ENCODE measurements around the gene GNB4. TPM values are rescaled to one million over a fixed set of nuclear protein-coding genes. Genes with fewer than 3 reads are reported as not detected.

GNB4 gene
- total RNA-seq, 1 experiment from 2014 or later, result 26.7 TPM

DNA sequence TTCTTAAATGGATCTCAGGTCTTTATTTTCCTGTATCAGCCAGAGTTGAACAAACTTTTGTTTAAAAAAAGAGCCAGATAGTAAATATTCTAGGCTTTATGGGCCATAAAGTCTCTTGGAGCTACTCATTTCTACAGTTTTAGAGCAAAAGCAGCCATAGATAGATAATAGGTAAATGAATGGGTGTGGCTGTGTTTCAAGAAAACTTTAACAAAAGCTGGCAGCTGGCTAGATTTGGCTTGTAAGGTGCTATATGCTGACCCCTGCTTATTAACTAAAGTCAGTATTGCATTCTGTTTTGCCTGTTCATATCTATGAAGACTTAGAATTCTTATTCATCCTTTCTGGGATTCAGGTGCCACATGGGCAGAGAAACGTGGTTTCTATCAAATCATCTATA, 74.8 kb downstream of the GNB4 start:
- Histone ChIP-seq H3K4me1 (ENCODE audit: control insufficient read depth, insufficient read depth, low read length) (no peaks in the 10 kb centered on the region), H3K36me3 (ENCODE audit: control insufficient read depth, insufficient read depth, low read length) (peaks cover 21% of the 10 kb centered on the region), H3K27ac (ENCODE audit: low read length) (no peak overlapping the region), H3K9me3 (ENCODE audit: control insufficient read depth, insufficient read depth, low read depth, low read length) (no peaks in the 10 kb centered on the region), H3K4me3 (ENCODE audit: low read depth in 2 of 2, low read length in 2 of 2) (no peak overlapping the region), H3K27me3 (ENCODE audit: control insufficient read depth, insufficient read depth, low read length) (no peaks in the 10 kb centered on the region)
- in situ Hi-C loops (cut with HindIII; ENCODE audit: low pct_unique_long_range_greater_than_20kb, low sequenced_read_pairs) (no loop called here), intact Hi-C loops (cut with micrococcal nuclease; ENCODE audit: unreplicated experiment) (no loop called here)
- ATAC-seq (no peak), DNase-seq (ENCODE audit: low read depth, low spot score) (no peak)
- TF ChIP-seq, protein P1, sequence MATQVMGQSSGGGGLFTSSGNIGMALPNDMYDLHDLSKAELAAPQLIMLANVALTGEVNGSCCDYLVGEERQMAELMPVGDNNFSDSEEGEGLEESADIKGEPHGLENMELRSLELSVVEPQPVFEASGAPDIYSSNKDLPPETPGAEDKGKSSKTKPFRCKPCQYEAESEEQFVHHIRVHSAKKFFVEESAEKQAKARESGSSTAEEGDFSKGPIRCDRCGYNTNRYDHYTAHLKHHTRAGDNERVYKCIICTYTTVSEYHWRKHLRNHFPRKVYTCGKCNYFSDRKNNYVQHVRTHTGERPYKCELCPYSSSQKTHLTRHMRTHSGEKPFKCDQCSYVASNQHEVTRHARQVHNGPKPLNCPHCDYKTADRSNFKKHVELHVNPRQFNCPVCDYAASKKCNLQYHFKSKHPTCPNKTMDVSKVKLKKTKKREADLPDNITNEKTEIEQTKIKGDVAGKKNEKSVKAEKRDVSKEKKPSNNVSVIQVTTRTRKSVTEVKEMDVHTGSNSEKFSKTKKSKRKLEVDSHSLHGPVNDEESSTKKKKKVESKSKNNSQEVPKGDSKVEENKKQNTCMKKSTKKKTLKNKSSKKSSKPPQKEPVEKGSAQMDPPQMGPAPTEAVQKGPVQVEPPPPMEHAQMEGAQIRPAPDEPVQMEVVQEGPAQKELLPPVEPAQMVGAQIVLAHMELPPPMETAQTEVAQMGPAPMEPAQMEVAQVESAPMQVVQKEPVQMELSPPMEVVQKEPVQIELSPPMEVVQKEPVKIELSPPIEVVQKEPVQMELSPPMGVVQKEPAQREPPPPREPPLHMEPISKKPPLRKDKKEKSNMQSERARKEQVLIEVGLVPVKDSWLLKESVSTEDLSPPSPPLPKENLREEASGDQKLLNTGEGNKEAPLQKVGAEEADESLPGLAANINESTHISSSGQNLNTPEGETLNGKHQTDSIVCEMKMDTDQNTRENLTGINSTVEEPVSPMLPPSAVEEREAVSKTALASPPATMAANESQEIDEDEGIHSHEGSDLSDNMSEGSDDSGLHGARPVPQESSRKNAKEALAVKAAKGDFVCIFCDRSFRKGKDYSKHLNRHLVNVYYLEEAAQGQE (IDR thresholded peaks at IDR 0.05; ENCODE audit: insufficient read depth in 1 of 2, low read depth in 2 of 2, low read length in 1 of 2), result no peak
- TF ChIP-seq, protein P2, sequence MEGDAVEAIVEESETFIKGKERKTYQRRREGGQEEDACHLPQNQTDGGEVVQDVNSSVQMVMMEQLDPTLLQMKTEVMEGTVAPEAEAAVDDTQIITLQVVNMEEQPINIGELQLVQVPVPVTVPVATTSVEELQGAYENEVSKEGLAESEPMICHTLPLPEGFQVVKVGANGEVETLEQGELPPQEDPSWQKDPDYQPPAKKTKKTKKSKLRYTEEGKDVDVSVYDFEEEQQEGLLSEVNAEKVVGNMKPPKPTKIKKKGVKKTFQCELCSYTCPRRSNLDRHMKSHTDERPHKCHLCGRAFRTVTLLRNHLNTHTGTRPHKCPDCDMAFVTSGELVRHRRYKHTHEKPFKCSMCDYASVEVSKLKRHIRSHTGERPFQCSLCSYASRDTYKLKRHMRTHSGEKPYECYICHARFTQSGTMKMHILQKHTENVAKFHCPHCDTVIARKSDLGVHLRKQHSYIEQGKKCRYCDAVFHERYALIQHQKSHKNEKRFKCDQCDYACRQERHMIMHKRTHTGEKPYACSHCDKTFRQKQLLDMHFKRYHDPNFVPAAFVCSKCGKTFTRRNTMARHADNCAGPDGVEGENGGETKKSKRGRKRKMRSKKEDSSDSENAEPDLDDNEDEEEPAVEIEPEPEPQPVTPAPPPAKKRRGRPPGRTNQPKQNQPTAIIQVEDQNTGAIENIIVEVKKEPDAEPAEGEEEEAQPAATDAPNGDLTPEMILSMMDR (IDR thresholded peaks at IDR 0.05), result no peak
- TF ChIP-seq TCF7L2 (IDR thresholded peaks at IDR 0.05; ENCODE audit: low read depth, low read length), result no peak
- TF ChIP-seq POLR2AphosphoS5 (IDR thresholded peaks at IDR 0.05; ENCODE audit: low read depth, low read length), result no peak
- TF ChIP-seq SIN3A (IDR thresholded peaks at IDR 0.05; ENCODE audit: borderline replicate concordance, insufficient read depth, low read depth, low read length), result no peak
- CTCF ChIA-PET, result no interaction called here
- no TSS peak for BruUV-seq (replicated peaks)
- POLR2A ChIA-PET, result no interaction called here

DNA sequence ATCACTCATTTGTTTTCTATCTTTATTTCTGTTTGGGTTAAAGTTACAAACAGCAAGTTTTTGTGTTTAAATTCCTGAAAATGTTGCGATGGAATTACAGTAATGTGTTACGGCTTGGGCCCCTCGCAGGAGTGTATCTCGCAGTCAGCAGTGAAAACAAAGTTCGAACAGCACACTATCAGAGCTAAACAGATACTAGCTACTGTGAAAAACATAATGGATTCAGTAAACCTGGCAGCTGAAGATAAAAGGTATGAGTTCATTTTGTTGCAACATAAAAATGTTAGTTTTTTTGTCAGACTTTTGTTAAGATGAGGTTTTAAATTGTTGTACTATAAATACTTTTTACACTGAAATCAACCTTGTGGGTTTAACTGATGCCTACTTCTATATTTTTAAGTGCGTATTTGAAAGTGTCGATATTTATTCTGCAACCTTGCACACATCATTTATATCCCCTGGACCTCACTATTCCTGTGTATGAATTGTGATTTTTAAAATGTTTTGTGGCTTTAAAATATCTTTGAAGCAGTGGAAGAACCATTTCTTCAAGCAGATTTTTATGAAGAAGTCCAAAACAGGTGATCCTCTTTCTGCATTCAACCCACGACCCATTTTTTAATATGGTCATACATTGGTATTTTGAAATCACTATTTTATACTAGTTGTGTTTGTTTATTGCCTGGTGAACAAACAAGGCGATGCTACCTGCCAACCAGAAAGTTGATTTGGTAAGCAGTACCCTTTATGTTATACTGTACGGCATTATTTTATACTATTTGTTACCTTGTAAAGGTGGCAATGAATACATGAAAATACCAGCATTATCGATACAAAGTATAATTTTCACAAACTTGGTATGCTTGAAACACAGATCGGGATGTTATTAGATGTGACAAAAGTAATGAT, 75.9 kb downstream of the GNB4 start:
- Histone ChIP-seq H3K4me3 (ENCODE audit: low read depth in 2 of 2, low read length in 2 of 2) (no peak overlapping the region), H3K27ac (ENCODE audit: low read length) (no peak overlapping the region), H3K4me1 (ENCODE audit: control insufficient read depth, insufficient read depth, low read length) (no peaks in the 10 kb centered on the region), H3K9me3 (ENCODE audit: control insufficient read depth, insufficient read depth, low read depth, low read length) (no peaks in the 10 kb centered on the region), H3K36me3 (ENCODE audit: control insufficient read depth, insufficient read depth, low read length) (peaks cover 21% of the 10 kb centered on the region), H3K27me3 (ENCODE audit: control insufficient read depth, insufficient read depth, low read length) (no peaks in the 10 kb centered on the region)
- ATAC-seq (no peak), DNase-seq (ENCODE audit: low read depth, low spot score) (no peak)
- BruUV-seq (replicated peaks), result TSS peak; percentile 7
- POLR2A ChIA-PET, result no interaction called here
- CTCF ChIA-PET, result no interaction called here
- TF ChIP-seq SIN3A (IDR thresholded peaks at IDR 0.05; ENCODE audit: borderline replicate concordance, insufficient read depth, low read depth, low read length), result no peak
- in situ Hi-C loops (cut with HindIII; ENCODE audit: low pct_unique_long_range_greater_than_20kb, low sequenced_read_pairs) (no loop called here), intact Hi-C loops (cut with micrococcal nuclease; ENCODE audit: unreplicated experiment) (no loop called here)

DNA sequence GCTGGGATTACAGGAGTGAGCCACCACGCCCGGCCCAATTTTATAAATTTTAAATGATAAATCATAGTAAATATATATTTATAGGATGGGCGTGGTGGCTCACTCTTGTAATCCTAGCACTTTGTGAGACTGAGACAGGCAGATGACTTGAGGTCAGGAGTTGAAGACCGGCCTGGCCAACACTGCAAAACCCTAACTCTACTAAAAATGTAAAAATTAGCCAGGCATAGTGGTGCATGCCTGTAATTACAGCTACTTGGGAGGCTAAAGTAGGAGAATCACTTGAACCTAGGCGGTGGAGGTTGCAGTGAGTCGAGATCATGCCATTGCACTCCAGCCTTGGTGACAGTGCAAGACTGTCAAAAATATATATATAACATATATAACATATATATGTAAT, 77.3 kb downstream of the GNB4 start:
- peaks cover 18% of the 10 kb centered on the region for H3K36me3 ChIP-seq (ENCODE audit: control insufficient read depth, insufficient read depth, low read length)
- no peak for ATAC-seq
- in situ Hi-C loops (cut with HindIII; ENCODE audit: low pct_unique_long_range_greater_than_20kb, low sequenced_read_pairs) (no loop called here), intact Hi-C loops (cut with micrococcal nuclease; ENCODE audit: unreplicated experiment) (no loop called here)
- no peaks in the 10 kb centered on the region for H3K4me1 ChIP-seq (ENCODE audit: control insufficient read depth, insufficient read depth, low read length)
- ChIA-PET CTCF (interaction anchor here (1.1 kb wide), 1 partner anchor 189 kb away, joined by 4 read pairs; the partner anchor contains the start of gene ACTL6A), POLR2A (no interaction called here)
- no peaks in the 10 kb centered on the region for H3K9me3 ChIP-seq (ENCODE audit: control insufficient read depth, insufficient read depth, low read depth, low read length)
- DNase-seq (ENCODE audit: low read depth, low spot score), result no peak
- BruUV-seq (replicated peaks), result no TSS peak
- TF ChIP-seq, protein P1 (IDR thresholded peaks at IDR 0.05; ENCODE audit: insufficient read depth in 1 of 2, low read depth in 2 of 2, low read length in 1 of 2), result no peak
- no peak for TF ChIP-seq SIN3A (IDR thresholded peaks at IDR 0.05; ENCODE audit: borderline replicate concordance, insufficient read depth, low read depth, low read length)
- TF ChIP-seq TCF7L2 (IDR thresholded peaks at IDR 0.05; ENCODE audit: low read depth, low read length), result no peak
- TF ChIP-seq, protein P2 (IDR thresholded peaks at IDR 0.05), result no peak
- TF ChIP-seq POLR2AphosphoS5 (IDR thresholded peaks at IDR 0.05; ENCODE audit: low read depth, low read length), result no peak
- H3K27me3 ChIP-seq (ENCODE audit: control insufficient read depth, insufficient read depth, low read length), result no peaks in the 10 kb centered on the region
- no peak overlapping the region for H3K4me3 ChIP-seq (ENCODE audit: low read depth in 2 of 2, low read length in 2 of 2)
- no peak overlapping the region for H3K27ac ChIP-seq (ENCODE audit: low read length)

Data from Panc1 (cell line).